Measurements from ENCODE around the gene GNAL.
"Not testable (repeated sequence)": the region's sequence is repeated elsewhere in the genome, so short reads cannot be mapped to it uniquely, and the experiment has no call there.

Gene GNAL

GRCh38 chr18:11839556-11839955 is 150.5 kb downstream of the GNAL start:
- in situ Hi-C loops (cut with MboI; ENCODE audit: low sequenced_read_pairs) = no loop called here

GRCh38 chr18:11840493-11840892 is 151.4 kb downstream of the GNAL start:
- in situ Hi-C loops (cut with MboI; ENCODE audit: low sequenced_read_pairs) = no loop called here

GRCh38 chr18:11842562-11842961 is 153.5 kb downstream of the GNAL start:
- in situ Hi-C loops (cut with MboI; ENCODE audit: low sequenced_read_pairs) = no loop called here

GRCh38 chr18:11844436-11844835 is 155.4 kb downstream of the GNAL start:
- in situ Hi-C loops (cut with MboI; ENCODE audit: low sequenced_read_pairs) = no loop called here

GRCh38 chr18:11845654-11846053 is 156.6 kb downstream of the GNAL start:
- in situ Hi-C loops (cut with MboI; ENCODE audit: low sequenced_read_pairs) = no loop called here

- in situ Hi-C loops (cut with MboI; ENCODE audit: low sequenced_read_pairs) = no loop called here
These were observed 158.7 kb downstream of the GNAL start for GRCh38 chr18:11847811-11848210.

GRCh38 chr18:11849279-11849678 is 160.2 kb downstream of the GNAL start:
- in situ Hi-C loops (cut with MboI; ENCODE audit: low sequenced_read_pairs) = no loop called here

- in situ Hi-C loops (cut with MboI; ENCODE audit: low sequenced_read_pairs) = no loop called here
These were observed 161.0 kb downstream of the GNAL start for GRCh38 chr18:11849841-11850634.

- in situ Hi-C loops (cut with MboI; ENCODE audit: low sequenced_read_pairs) = no loop called here
These were observed 161.7 kb downstream of the GNAL start for GRCh38 chr18:11850821-11851145.

GRCh38 chr18:11851146-11851805 is 162.2 kb downstream of the GNAL start, which contains the start of gene CHMP1B:
TSS of gene CHMP1B (plus strand) at chr18:11851413. CDS start at chr18:11851512, 99 bp downstream.
- in situ Hi-C loops (cut with MboI; ENCODE audit: low sequenced_read_pairs) = no loop called here

- in situ Hi-C loops (cut with MboI; ENCODE audit: low sequenced_read_pairs) = no loop called here
These were observed 162.8 kb downstream of the GNAL start for GRCh38 chr18:11851806-11852337.

GRCh38 chr18:11854554-11854953 is 165.5 kb downstream of the GNAL start:
- in situ Hi-C loops (cut with MboI; ENCODE audit: low sequenced_read_pairs) = not testable (repeated sequence)

GRCh38 chr18:11857177-11857887 is 168.3 kb downstream of the GNAL start:
- in situ Hi-C loops (cut with MboI; ENCODE audit: low sequenced_read_pairs) = no loop called here

- in situ Hi-C loops (cut with MboI; ENCODE audit: low sequenced_read_pairs) = no loop called here
These were observed 170.3 kb downstream of the GNAL start for GRCh38 chr18:11859282-11859830.

- in situ Hi-C loops (cut with MboI; ENCODE audit: low sequenced_read_pairs) = no loop called here
These were observed 170.9 kb downstream of the GNAL start for GRCh38 chr18:11859903-11860407.

- in situ Hi-C loops (cut with MboI; ENCODE audit: low sequenced_read_pairs) = no loop called here
These were observed 171.8 kb downstream of the GNAL start for GRCh38 chr18:11860594-11861450.

GRCh38 chr18:11861583-11862288 is 172.7 kb downstream of the GNAL start:
- in situ Hi-C loops (cut with MboI; ENCODE audit: low sequenced_read_pairs) = no loop called here

GRCh38 chr18:11862468-11863137 is 173.5 kb downstream of the GNAL start:
- in situ Hi-C loops (cut with MboI; ENCODE audit: low sequenced_read_pairs) = no loop called here

GRCh38 chr18:11864471-11864870 is 175.4 kb downstream of the GNAL start:
- in situ Hi-C loops (cut with MboI; ENCODE audit: low sequenced_read_pairs) = no loop called here
